NCI-H82 (cell line): ENCODE measurements around the gene SPEN.
"Not testable (repeated sequence)": the region's sequence is repeated elsewhere in the genome, so short reads cannot be mapped to it uniquely, and the experiment has no call there.

Experiments
- DNase-seq: peaks from one replicate; lab custom pipeline; 2025; lab: John Stamatoyannopoulos, UW

Gene SPEN, protein sequence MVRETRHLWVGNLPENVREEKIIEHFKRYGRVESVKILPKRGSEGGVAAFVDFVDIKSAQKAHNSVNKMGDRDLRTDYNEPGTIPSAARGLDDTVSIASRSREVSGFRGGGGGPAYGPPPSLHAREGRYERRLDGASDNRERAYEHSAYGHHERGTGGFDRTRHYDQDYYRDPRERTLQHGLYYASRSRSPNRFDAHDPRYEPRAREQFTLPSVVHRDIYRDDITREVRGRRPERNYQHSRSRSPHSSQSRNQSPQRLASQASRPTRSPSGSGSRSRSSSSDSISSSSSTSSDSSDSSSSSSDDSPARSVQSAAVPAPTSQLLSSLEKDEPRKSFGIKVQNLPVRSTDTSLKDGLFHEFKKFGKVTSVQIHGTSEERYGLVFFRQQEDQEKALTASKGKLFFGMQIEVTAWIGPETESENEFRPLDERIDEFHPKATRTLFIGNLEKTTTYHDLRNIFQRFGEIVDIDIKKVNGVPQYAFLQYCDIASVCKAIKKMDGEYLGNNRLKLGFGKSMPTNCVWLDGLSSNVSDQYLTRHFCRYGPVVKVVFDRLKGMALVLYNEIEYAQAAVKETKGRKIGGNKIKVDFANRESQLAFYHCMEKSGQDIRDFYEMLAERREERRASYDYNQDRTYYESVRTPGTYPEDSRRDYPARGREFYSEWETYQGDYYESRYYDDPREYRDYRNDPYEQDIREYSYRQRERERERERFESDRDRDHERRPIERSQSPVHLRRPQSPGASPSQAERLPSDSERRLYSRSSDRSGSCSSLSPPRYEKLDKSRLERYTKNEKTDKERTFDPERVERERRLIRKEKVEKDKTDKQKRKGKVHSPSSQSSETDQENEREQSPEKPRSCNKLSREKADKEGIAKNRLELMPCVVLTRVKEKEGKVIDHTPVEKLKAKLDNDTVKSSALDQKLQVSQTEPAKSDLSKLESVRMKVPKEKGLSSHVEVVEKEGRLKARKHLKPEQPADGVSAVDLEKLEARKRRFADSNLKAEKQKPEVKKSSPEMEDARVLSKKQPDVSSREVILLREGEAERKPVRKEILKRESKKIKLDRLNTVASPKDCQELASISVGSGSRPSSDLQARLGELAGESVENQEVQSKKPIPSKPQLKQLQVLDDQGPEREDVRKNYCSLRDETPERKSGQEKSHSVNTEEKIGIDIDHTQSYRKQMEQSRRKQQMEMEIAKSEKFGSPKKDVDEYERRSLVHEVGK (N-terminal part only)

DNA sequence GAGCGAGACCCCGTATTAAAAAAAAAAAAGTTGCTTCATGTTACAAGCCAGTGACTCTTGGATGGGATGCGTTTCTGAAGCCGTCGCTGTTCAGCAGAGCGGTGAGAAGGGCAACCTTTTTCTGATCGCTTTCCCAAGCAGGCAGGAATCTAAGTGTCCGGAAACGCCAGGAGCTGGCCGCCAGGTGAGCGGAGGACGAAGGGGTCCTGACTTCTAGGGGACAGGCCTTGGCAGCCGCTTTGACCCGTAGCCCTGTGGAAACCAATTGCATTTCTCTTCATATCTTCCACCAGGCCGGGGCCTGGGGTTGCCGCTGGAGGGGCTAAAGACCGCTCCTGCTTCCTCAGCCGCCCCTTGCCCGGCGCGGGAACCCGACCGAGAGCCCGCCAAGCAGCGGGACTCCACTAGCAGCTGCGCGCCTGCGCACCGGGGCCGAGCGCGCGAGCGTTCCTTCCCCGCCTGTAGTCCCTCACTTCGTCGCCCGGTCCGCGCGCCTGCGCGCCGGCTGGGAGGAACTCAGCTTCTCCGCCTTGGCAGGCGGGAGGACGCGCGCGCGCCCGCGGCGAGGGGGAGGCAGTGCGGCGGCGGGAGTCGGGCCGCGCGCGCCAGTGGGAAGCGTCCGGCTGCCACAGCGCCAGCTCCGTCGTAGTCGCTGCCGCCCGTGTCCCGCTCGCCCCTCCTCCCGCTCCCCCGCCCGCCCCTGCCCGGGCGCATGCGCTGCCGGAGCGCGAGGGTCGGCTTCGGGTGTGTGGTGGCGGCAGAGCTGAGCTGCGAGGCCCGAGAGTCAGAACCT lies at the start of gene SPEN:
Gene SPEN (plus strand): TSS at position 608 of the 793 bp plus-strand sequence. CDS start 361 bp downstream, outside the sequence.
- peak; percentile 99 for DNase-seq

DNA sequence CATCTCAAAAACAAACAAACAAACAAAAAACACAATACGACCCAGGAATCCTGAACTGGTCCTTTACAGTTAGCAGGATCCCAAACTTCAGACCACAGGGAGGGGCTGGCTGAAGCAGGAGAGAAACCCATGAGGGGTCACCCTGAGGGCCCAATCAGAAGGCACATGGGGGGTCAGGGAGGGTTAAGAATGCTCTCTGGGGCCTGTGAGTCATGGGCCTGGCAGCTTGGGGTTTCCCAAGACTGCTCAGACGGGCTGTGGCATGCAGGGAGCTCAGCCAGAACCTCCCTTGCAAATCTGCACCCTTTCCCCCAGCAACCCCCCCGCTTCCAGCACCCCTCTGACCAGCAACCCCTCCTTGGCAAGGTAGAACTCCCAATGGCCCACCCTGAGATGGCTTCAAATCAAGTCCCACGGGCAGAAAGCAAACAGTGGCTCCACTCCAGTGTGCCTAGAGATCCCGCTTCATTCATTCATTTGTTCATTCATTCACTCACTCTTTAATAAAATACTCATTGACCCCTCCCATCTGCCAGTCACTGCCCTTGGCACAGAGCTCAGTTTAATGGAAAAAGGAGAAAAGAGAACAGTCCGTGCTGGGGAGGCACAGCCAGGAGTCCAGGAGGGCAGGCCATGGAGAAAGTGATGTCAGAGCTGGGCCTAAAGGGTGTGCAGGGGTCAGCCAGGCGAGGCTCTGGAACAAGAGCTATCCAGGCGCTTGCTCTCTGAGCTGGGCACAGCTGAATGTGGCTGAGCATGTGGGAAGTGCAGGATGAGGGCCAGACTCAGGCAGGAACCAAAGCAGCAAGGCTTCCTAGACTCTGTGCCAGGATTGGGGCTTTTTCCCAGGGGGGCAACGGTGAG lies 48.3 kb upstream of the SPEN start:
- DNase-seq, result no peak

DNA sequence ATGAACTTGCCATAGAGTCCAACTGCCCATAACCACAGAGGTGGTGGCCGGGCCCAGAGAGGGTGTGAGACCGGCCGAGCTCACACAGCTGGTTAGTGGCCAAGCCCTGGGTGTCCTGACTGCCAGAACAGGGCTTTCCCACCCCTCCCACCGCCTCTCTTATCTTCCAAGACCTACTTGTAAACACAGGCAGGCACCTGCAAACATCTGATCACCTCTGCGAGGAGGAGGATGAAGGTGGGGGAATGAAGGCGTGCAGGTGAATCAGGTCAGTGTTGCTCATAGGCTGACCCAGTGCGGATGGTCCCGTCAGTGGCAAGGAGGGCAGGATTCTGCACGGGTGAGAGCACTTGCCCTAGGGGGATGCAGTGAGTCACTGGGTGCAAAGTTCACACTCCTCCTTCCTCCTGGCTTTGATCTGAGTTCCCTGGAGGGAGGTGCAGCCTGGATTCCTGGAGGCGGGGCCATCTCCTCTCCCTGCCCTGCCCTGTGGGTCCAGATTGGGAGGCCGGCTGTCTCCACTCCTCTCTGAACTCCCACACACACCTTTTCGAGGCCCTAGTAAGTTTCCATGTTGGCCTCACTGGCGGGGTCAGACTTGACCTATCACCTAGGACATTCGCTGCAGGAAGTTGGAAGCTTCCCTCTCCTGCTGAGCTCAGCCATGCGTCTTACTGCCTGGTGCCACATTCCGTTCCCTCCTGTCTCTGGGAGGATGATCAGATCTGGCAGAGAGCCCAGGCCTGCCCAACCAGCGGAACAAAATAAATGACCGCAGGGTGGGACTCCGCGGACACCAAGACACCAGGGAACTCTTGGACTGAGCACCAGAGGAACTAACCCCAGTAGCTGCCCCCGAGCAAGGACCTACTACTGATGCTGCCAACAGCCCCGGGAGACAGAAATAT lies 47.3 kb upstream of the SPEN start:
- DNase-seq, result no peak

DNA sequence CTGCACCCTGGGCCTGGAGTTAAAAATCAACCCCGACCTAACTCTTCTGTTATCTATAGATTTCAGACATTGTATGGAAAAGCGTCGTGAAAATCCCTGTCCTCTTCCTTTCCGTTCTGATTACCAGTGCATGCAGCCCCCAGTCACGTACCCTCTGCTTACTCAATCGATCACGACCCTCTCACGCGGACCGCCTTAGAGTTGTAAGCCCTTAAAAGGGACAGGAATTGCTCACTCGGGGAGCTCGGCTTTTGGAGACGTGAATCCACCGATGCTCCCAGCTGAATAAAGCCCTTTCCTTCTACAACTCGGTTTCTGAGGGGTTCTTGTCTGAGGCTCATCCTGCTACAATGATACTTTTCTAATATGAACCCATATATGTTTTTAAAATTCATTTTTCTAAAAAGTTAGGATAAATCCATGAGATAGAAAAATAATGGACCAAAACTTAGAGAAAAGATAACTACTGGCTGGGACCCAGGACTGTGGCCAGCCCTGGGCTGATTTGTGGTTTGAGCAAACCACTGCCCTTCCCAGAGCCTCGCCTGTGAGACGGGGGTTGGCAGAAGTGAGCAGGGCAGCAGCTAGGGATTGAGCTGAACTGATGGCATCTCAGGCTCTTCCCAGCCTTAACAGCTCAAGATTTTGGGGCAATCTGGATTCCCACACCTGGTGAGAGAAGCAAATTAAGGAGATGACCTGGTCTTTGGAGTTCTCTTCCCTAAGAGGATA lies 45.1 kb upstream of the SPEN start:
- no peak for DNase-seq

DNA sequence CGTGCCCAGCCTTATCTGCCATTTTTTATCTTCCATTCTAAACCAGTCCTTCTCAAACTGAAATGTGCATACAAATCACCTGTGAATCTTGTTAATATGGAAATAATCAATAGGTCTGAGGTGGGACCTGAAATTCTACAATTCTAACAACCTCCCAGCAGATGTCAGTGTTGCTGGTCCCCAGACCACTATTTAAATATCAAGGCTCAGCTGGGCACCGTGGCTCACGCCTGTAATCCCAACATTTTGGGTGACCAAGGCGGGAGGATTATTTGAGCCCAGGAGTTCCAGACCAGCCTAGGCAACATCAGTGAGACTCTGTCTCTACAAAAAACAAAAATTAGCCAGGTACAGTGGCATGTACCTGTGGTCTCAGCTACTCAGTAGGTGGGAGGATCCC lies 44.1 kb upstream of the SPEN start:
- DNase-seq, result peak; percentile 77

DNA sequence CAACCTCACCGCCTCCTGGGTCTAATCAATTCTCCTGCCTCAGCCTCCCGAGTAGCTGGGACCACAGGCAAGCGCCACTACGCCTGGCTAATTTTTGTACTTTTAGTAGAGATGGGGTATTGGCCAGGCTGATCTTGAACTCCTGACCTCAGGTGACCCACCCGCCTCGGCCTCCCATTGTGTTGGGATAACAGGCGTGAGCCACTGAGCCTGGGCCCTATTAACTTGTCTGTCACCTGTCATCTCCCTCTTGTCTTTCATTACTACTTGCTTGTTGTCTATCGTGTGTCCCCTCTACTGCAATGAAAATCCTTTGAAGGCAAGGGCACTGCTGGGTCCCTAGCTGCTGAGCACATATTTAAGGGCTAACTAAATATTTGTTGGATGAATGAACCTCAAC lies 43.4 kb upstream of the SPEN start:
- no peak for DNase-seq

DNA sequence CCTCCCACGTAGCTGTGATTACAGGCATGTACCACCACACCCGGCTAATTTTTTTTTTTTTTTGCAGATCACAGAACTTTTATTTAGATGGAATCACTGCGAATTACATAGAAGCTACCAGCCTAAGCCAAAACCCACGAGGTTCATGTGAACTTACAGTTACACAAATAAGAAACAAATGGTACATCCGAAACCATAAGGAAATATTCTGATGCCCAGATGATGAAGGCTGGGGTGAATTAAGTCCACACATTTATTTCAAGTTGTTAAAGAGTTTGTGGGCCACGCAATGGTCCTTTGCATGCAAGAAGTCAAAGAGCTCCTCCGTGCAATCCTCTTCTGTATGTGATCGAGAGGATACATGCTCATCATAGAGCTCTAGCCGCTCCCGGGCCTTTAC lies 40.4 kb upstream of the SPEN start:
- DNase-seq, result no peak

DNA sequence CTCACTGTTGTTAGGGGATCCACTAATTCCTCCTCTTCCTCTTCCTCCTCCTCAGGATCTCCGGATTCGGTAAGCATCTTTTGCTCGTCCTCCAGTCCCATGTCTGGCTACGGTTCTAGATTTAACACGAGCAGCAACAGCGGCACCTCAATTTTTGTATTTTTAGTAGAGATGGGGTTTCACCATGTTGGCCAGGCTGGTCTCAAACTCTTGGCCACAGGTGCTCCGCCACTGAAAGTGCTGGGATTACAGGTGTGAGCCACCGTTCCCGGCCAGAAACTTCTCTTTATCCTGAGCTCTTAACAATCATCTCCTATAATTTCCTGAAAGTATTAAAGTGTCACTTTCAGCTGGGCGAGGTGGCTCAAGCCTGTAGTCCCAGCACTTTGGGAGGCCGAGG lies 40.0 kb upstream of the SPEN start, which contains the start of gene UQCRHL:
Gene UQCRHL (minus strand): TSS at position 101 of the 400 bp plus-strand sequence. CDS start 0 bp downstream, at position 101.
- DNase-seq, result not testable (repeated sequence)

DNA sequence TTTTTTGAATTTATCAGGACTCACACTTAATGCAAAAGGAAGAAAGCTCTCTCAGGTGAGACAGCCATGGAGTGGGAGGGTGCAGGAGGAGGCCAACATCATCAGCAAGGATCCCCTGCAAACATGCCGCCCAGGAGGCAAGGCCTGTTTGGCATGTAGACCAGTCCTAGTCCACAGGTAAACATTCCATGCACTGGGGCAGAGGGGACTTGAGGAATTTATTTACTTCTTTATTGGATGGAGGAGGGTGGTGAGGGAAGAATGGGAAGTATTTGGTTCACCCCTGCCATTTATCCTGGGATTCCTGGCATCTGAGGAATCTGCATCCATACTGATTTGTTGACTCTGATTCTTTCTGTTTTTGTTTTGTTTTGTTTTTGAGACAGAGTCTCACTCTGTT lies 38.6 kb upstream of the SPEN start:
- DNase-seq, result no peak

DNA sequence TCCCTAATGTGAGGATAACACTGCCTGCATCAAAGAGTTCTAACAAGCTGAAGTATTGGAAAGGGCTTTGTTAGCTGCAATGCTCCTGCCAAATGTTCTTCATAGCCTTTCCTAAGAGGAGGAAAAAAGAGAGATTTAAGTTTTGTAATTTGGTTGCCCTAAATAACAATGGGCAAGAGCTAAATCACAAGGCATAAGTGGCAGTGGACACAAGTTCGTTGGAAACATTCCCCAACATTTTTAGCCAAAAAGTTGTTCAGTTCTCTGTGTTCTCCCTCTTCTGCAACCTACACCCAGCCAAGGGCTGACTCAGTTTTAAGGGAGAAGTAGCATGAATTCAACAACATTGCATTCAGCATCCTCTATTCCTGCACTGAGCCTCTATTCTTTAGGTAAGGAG lies 37.4 kb upstream of the SPEN start:
- DNase-seq, result no peak

DNA sequence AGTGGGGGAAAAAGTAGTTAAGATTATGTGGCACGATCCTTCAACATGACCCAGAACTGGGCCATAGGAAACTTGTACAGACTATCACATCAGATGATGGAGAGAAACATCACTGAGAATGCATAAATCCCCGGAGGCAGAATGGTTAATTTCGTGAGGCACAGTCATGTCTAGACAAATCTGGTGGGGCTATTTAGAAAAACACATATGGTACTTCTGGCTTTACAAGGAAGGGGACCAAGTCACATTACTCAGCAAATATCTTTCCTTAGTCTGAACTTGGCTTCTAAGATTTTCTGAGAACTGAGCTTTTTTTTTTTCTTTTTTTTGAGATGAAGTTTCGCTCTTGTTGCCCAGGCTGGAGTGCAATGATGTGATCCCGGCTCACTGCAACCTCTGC lies 30.8 kb upstream of the SPEN start:
- no peak for DNase-seq

DNA sequence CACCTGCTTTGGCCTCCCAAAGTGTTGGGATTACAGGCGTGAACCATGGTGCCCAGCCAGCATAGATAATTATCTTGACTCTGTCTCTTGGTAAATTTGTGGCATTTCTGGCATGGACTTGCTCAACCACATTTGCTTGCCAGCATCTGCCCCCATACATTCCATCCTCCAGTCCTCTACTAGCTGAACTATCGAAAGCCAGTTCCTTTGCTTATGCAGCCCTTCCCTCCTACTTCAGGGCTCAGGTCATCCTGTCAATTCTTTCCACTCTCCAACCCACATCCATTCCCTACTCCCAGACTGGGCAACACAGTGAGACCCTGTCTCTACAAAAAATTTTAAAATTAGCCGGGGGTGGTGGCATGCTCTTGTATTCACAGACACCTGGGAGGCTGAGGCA lies 27.0 kb upstream of the SPEN start:
- no peak for DNase-seq

DNA sequence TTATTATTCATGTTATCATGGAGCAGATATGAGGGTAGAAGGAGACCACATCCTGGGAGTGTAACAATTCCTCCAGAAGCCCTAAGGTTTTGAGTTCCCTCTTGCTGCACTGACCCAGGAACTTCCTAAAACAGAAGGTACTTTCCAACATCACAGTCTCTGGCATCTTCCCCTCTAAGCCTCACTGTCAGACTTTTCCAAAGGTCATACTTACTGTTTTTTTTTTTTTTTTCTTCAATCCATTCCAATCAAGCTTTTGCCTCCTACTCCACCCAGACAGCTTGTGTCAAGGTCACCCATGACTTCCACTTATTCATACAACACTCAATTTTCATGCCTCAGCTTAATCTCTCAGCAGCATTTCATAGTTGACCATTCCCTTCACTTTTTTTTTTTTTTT lies 21.7 kb upstream of the SPEN start:
- no peak for DNase-seq

DNA sequence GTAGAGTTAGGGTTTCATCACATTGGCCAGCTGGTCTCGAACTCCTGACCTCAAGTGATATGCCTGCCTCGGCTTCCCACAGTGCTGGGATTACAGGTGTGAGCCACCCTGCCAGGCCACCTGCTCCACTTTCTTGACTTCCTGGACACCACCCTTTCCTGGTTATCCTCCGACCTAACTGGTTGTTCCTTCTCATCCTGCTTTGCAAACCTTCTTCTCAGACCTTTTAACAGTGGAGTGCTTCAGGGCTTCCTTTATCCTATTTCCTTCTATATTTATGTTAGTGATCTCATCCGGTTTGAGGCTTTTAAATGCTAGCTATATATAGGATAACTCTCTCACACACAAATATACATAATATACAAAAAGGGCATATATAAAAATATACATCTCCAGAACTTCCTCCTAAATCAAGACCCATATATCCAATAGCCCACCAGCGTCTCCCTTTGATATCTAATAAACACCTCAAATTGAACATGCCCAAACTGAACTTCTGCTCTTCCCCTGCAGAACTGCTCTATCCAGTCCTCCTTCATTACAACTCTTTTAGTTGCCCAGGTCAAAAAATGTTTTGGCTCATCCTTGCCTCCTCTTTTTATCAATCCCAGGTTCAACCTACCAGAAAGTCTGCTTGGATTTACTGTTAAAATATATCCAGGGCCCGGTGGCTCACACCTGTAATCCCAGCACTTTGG lies 20.5 kb upstream of the SPEN start:
- DNase-seq, result no peak

DNA sequence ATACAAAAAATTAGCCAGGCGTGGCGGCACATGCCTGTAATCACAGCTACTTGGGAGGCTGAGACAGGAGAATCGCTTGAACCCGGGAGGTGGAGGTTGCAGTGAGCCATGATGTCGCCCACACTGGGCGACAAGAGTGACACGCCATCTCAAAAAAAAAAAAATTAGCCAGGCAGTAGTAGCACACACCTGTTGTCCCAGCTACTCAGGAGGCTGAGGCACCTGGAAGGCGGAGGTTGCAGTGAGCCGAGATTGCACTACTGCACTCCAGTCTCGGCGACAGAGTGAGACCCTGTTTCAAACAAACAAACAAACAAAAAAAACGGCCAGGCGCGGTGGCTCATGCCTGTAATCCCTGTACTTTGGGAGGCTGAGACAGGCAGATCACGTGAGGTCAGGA lies 19.9 kb upstream of the SPEN start:
- not testable (repeated sequence) for DNase-seq

DNA sequence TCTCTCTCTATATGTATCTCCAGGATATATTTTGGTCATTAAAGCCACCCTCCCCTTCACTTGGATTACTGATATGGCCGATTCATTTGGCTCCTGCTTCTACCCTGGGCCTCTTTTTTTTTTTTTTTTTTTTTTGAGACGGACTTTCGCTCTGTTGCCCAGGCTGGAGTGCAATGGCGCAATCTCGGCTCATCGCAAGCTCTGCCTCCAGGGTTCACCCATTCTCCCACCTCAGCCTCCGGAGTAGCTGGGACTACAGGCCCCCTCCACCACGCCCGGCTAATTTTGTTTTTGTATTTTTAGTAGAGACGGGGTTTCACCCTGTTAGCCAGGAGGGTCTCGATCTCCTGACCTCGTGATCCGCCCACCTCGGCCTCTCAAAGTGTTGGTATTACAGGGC lies 18.6 kb upstream of the SPEN start:
- not testable (repeated sequence) for DNase-seq

DNA sequence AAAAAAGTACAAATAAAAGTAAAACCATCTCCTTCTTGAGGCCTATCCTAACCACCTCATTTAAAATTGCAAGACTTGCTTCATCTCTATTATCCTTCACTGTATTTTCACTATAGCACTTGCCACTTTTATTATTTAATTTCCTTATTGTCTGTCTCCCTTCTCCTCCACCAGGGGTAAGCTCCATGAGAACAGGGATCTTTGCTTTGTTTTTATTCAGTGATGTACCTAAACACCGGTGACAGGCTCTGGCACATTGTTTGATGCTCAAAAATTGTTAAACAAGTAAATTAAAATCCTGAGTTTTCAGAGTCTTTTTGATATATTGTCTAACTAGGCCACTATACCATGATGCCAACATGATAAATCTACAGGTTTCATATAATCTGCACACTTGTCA lies 17.2 kb upstream of the SPEN start:
- DNase-seq, result no peak

DNA sequence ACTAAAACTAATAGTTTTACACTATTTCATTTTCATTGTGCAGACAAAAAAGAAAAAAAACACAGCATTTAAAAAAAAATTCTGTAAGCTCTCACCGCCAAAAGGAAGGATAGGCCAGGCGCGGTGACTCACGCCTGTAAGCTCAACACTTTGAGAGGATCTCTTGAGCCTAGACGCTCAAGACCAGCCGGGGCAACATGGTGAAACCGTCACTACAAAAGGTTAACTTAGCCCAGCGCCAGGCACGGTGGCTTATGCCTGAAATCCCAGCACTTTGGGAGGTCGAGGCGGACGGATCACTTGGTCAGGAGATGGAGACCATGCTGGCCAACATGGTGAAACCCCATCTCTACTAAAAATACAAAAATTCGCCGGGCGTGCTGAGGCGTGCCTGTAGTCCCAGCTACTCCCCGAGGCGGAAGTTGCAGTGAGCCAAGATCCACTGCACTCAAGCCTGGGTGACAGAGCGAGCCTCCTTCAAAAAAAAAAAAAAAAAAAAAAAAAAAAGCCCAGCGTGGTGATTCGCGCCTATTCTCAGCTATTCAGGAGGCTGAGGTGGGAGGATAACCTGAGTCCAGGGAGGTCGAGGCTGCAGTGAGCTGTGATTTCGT lies 14.3 kb upstream of the SPEN start:
- peak; percentile 46 for DNase-seq
